ENCODE data around the gene RAD9A.

RAD9A gene

DNA sequence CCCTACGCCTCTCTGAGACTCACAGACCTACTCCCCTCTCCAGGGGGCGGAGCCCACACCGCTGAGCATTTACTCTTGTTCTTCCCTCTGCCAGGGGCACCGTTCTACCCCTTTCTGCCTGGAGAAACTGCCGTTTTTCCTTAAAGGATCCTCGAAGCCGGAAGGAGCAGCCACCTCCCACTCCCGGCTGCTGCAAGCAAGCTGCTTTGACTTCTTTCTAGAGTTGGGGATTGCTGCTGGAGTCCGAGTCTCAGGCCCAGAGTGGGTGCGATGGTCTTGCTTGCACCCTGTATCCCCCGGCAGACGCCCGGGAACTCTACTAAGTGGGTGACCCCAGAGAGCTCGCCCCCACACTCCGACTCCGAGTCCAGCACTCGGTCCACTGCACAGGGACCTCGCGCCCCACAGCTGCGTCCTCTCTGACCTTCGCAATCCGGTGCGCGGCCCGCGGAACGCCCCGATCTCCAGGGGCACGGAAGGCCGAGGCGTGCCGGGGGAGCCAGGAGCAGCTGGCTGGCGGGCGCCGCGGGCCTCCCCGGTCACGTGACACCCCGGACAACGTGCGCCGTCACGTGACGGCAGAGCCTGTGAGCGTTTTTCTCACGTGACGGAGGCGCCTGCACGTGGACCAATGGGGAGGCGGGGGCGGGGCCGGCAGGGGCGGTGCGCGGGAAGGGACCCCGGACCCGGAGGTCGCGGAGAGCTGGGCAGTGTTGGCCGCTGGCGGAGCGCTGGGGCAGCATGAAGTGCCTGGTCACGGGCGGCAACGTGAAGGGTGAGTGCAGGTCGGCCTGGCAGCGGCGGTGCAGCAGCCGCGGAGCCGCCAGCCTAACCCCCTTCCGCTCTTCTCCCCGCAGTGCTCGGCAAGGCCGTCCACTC is at the start of gene RAD9A:
TSS of gene RAD9A (plus strand) at position 683 of the 879 bp plus-strand sequence. CDS start at position 742, 59 bp downstream.
- DNase-seq: peak; percentile 43

DNA sequence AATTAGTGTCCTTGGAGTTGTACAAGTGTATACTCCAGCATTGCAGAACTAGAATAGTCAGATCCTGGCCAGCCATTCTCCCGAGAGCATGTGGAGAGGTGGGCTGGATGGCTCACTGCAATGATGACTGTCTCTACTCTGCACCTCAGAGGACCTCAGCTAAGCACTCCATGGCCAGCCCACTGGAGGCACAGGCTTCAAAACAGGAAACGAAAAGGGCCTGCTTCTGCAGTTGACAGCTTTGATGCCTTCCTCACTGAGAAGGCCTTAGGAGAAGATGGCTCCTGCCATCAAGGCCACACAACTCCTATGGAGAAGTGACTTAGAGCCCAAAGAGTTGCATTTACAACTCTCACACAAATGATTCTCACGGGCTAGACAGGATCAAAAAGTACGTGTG is 47.5 kb upstream of the RAD9A start:
- DNase-seq: no peak

DNA sequence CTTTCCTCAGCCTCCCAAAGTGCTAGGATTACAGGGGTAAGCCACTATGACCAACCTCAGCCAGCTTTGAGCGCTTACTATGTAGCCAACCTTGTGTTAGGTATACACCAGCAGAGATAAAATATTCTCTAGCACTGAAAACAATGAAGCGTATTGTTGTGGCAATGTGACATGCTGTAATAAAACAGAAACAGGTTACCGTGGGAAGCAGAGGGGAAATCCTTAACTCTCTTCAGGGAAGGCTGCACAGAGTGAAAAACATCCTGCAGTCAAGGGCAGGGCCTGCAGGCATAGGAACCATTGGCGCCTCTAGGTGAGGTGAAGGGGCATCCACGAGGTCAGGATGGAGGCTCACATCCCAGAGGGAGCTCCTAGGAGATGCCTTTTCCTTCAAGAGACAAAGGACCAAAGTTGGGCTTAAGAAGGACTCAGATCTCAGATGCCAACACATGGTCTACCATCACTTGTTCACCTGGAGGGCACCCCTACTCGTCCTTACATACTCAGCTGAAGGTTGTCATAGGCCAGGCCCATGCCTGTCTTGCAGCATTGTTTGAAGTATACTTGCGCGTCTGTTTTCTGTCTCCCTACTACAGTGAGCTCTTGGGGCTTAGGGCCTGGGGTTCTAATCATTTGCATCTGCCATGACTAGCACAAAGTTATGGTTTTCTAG is 46.4 kb upstream of the RAD9A start:
- DNase-seq: no peak

DNA sequence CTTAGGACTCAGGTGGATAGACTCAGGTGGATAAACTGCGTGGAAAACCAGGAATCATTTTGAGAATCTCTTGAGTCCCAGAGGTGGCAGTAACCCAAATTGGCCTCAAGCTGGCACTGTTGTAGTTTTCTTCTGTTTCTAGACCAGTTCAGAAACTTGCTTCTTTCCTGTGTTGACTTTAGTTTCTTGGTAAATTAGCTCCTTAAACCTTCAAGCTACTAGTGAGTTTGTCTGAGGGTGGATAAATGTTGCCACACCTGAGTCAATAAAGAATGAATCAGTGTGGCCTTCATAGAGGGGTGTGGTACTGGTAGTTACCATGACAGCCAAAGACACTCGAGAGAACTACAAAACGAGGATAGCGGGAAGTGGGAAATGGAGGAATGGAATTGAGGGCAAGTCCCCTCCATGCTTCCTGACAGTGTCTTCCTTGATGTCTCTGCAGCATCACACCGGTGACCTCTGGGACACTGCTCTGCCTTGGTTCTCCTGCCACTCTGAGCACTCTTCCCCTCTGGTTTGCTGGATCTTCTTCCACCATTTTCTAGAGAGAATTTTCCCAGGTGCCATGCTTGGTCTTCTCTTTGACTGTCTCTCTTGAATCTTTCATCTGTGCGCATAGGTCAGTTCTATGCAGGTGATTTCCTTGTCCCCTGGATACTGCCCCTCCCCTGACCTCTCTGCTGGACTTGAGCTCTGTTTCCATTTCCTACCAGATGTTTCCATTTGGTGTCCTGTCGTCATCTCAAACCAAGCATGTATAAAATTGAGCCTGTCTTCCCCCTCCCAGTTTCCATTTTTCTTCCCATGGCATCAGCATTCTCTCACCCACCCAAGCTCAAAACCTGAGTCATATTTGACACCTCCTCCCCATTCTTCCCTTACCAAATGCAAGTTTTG is 45.6 kb upstream of the RAD9A start:
- DNase-seq: no peak

DNA sequence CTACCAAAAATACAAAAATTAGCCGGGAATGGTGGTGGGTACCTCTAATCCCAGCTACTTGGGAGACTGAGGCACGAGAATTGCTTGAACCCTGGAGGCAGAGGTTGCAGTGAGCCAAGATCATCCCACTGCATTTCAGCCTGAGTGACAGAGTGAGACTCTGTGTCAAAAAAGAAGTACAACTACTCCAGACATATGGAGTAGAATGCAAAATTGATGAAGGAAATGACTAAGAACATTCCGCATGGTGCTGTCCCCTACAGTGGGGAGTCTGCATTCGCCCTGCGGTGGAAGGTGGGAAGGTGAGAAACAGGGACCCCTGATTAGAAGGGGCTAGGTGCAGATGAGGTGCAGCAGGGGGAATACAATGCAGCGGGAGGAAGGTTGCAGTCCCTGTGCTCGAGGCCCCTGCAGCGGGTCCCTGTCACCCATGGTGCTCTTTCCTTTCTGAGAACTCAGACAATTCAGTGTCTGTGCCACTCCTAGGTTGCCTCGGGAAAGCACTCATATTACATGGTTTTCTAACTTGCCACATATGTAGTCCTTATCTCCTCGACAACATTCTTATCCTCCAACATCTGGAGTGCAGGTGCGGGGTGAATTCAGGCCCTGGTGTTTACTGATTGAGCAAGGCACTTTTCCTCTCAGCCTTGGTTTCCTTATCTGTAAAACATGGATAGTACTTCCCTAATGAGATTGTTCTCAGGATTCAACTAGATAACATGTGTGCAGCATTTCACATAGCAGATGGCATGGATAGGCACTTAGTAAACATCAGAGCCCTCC is 43.6 kb upstream of the RAD9A start:
- peak; percentile 51 for DNase-seq

DNA sequence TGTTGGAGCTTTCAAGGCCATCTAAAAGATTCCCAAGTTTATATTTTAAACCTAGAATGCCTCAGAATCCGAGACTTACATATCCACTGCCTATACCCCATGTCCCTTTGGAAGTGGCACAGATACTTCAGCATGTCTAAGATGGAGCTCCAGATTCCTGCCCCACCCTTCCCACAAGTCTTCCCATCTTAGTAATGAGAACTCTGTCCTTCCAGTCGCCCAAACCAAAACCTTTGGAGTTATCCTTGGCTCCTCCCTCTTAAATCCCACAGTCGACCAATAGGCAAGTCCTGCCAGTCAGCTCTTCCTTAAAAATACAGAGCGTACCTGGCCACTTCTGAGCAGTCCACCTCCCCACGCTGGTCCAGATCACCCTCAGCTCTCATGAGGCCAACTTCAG is 42.8 kb upstream of the RAD9A start:
- no peak for DNase-seq

DNA sequence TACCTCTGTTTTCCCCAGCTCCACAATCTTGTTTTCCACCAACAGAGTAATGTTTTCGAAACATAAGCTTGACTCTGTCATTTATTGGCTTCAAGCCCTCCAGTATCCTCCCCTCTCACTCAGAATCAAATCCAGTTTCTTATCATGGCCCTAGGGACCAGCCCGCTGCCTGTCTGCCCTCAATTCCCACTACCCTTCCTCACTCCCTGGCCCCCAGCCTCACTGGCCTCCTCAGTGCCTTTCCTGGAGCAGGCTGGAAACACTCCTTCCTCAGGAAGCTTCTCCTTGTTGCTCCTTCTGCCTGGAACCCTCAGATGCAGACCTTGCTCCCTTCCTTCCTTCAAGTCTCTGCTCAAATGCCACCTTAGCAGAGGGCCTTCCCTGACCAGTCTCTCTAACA is 42.3 kb upstream of the RAD9A start:
- DNase-seq: no peak

DNA sequence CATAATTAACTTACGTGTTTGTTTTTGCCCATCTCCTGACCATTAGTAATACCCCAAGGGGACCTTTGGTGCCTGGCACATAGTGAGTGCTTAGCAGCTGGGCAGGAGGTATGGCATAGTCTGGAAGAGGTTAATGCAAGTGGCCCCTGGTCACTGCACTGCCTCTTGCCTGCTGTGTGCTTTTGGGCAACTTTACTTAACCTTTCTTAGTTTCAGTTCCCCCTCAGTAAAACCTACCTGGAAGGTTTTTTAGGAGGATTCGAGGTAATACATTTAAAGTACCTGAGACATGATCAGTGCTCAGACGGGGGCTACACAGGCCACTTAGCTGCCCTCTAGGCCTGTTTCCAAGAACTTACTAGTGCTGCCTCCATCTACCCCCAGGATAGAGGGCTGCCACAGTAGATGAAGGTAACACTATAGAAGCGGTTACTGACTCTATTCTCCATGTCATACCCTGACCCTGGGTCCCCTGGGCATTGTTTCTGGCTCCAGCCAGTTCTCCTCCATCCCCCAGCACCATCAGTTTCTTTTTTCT is 41.8 kb upstream of the RAD9A start:
- no peak for DNase-seq

DNA sequence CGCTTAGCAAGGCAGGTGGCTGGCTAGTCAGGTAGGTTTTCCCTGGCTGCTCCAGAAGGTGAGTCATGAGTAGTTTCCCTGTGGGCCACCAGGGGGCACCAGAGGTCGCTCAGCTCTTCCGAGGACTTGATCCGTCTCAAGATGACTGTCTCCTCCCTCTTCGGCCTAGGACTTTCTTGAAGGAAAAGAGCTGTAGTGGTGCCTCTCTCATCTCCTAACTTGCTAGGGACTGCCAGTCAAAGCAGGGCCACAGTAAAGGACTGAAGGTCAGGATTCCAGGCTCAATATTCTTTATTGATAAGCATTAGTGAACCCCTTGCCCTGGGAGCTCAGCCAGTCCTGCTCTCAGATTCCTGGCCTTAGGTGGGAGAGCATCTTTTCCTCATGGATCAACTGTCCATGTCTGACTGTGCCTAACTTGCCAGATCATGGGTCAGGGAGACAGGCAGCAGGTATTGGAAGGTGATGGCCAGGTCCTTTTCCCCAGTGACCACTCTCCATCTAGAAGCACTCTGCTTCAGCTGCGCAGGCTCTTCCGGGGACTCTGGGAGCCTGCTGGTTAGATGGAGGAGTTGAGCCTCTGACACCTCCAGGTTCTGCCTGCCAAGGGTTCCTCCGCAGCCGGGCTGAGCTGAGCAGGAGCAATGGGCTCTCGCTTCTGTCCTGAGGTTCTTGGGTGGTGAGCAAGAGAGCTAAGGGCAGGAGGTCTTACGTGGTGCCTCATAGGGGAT is 40.3 kb upstream of the RAD9A start:
- no peak for DNase-seq

DNA sequence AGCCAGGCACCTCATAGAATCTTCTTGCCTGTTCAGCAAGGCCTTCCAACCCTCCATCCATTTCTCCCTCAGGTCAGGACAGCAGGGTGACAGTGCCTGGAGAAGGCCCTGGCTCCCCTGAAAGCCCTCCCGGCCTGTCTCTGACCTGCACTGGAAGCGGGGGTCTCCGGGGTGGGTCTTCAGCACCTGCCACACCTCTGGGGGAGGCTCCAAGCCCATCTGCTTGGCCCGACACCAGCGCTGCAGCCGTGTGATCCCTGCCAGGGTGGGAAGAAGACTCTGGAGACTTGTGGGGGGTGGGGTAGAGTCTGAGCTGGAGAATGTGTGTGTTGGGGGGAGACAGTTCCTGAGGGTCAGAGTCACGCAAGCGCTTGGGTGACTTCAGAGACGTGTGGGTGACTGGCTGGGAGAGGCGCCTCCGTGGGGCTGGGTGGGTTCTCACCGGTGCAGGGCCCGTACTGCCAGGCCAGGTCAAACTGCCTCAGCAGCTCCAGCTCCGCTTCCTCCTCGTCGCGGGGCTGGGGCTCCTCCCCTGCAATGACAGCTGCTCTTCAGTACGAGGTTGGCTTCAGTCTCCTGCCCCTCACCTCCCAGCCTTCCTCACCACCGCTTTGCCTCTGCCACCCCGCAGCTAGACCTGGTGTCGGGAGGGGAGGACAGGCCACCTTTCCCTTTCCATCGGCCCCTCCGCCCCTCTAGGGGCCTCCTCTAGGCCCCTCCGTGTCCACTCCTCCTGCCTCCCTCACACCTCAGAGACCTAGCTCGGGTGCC is 39.1 kb upstream of the RAD9A start:
- DNase-seq: no peak

DNA sequence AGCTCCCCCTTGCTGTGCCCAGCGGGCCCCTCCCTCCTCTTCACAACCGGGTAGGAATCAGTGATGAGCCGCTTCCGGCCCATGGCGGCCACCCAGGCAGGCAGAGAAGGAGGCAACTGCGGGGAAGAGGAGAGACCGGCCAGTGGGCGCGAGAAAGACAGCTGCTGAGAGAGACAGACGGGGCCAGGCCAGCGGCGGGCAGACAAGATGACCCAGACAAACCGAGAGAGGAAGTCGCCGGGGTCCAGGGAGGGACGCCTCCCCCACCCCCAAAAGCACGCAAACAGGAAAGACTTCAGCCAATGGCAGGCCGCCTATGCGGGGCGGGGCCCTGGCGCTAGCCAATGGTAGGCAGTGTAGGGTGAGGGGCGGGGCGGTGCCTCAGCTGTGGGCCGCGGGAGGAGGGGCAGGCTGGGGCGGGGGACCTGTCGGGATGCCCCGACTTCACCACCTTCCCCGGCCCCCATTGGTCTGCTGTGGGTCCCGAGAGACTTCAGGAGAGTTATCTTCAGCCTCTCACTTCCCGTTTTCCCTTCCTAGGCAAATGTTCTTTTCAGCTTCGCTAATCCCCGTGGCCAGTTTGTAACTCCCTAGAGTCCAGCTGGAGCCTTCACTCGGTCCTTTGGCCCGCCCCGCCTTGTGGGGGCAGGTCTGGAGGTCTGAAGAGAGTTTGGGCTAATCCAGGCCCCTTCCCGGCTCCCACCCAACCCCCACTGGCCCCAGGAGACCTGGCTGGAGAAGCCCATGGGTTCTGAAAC is 38.3 kb upstream of the RAD9A start, which contains the start of gene POLD4:
TSS of gene POLD4 (minus strand) at position 230 of the 758 bp plus-strand sequence. CDS start at position 83, 147 bp downstream.
- peak; percentile 64 for DNase-seq

DNA sequence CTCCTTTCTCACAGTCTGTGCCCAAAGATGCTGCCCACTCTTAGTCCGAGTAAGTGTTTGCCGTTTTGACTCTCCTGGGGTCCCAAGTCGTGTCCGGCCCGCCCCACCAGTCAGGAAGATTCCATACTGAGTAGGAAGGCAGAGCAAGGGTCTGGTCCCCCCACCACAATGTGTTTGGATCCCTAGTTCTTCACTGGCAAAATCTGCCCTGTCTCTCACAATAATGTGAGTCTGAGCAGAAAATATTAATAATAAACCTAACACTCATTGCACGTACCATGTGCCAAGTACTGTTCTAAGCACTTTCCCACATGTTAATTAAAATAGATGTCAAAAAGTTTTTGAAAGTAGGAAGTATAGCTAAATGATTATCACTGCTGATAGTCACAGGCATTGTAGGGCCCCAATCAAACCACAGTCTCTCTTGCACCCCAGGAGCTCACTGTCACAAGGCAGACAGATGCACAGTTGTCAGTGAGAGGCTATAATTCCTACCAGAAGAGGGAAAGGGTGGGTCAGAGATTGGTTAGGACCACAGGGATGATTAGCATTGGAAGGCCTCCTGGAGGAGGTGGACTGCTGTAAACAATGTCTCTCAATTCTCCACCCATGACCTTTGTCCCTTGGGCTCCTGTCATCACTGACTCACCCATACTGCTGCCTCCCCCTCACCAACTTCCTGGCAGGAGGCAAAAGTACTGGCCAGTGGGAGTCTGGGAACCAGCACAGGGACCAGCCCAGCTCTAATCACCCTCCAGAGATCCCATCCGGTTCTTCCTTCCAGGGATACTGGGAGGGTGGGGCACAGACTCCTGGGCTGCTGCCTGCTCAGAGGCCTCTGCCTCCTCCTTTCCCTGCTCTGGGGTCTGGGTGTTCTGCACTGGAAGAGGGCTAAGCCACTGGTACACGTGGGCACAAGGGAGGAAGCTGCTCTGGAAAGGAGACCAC is 37.4 kb upstream of the RAD9A start:
- DNase-seq: no peak

DNA sequence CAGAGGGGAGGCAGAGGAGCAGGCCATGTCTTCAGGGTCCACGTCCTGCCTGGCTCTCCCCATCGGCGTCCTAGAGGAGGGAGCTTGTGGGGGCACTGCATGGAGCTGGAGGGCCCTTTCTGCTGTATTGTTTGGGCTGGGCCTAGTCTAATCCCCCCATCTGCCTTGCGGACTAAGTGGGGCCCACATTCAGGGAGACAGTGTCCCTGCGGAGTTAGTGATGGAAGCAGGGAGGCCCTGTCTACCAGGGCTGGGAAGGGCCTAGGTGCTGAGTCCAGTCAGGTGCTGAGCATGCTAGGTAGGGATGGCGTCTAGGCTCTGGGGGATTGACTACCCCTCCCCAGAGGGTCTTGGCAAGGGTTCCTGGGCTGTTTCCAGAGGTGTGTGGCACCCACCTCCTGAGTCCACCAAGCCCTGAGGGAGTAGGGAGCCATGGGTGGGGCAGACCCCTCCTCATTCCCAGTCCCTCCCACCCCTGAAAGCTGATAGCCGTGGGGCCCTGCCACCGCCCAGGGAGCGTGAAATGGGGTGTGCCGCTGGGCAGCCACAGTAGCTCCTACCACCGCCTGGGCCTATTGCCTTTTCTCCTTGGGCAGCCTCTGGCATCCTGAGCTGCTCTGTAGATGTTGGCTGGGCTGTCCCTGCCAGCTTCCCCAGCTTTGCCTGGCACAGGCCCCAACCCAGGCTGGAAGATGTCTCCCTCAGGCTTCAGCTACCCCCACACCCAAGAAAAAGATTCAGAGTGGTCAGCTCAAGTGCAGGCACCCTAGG is 36.6 kb upstream of the RAD9A start:
- DNase-seq: no peak

DNA sequence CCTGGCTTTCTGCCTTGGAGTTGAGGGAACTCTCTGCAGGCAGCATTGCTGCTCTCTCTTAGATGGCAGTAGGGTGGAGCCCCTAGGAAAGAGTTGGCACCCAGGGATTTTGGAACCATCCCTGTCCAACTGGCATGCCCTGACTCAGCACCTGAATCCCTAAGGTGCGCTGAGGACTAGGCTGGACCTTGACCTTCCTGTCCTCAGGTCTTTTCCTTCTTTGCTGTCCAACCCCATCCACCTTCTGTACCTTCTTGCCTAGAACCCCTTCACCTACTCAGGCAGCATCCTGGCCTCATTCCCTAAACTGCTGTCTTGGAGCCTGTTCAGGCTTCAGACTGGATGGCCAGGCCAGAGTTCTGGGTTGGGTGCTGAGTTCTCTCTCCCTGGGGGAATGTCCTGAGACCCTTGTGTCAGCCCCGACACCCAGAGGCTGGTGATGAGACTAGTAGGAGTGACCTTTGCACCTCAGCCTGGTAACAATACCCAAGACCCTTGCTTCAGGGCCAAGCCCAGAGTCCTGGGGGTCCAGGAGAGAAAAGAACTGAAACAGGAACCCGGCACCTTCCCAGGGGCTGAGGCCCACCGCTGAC is 35.9 kb upstream of the RAD9A start:
- no peak for DNase-seq

DNA sequence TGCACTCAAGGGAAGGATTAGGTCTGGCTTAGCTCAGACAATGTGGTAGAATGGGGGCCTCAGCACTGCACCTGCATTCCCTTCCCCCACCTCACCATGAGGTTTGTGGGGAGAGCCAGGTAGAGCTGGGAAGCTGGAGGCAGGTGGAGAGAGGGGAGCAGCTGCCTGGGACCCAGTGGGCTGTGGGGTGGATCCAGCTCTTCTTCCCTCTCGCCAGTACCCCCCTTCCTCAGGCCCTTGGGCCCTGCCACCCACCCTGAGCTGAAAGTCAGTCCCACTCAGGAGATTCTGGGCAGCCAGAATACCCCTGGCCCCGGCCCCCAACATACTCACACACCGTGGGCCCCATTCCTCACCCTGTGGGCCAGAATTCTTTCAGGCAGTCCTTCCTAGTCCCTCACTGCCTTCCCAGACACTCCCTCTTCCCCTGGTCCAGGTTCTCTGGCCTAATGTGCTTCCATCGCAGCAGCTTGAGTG is 35.4 kb upstream of the RAD9A start:
- DNase-seq: no peak

DNA sequence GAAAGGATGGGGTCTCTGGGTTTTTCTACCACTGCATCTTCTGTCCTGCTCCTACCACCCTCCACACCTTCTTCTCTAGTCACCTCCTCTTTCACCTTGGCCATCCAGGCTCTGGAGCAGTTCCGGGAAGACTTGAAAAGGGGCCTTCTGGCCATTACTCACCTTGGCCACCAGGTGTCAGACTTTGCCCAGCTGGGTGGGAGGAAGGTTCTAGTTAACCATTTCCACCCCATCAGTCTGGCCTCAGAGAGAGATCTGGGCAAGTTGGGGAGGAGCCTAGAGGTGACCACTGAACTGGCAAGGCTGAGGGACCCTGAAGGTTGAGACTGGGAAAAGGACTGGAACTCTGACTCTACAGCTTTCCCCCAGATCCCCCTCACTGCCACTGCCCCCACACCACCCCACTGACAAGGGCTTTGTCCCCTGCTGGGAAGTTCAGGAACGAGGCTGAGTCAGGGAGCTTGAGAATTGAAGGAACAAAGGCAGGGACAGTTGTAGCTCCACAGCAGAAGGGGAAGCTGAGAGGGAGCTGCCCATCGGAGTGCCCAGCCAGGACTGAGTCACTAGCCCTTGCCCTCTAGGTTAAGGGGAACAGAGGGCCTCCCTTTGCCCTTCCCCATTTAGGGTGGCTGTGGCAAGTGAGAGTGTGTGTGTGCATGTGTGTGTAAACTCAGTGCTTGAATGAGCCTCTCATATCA is 34.8 kb upstream of the RAD9A start:
- DNase-seq: peak; percentile 30

Data from DMS 273 treated with DMSO at 0.1 percent for 48 hours (cell line).